GM23338 (cell line): Measurements from ENCODE around the gene ZBED5. TPM values are rescaled to one million over a fixed set of nuclear protein-coding genes. Genes with fewer than 3 reads are reported as not detected.

ENCODE experiments used
- ATAC-seq: fragments of 200-7000 bp; cut with Tn5 transposase; 3 replicates; pipeline ENCODE4 v1.9.1; 2020
- DNase-seq: peaks from one replicate; pipeline ENCODE4 v3.0.0-alpha.2; 2015; ENCODE audit warnings: low spot score
- H2AFZ ChIP-seq: fragments of 200-600 bp; sonication (generic); 2 replicates; pipeline ENCODE4 v1.8.0; 2016; ENCODE audit warnings: antibody characterized with exemption, mild to moderate bottlenecking, moderate library complexity
- H3F3A ChIP-seq: fragments of 200-600 bp; sonication (generic); replicated peaks from 2 replicates; pipeline ENCODE4 v1.8.0; 2017; ENCODE audit warnings: antibody characterized with exemption, mixed run types, low read depth
- H3K27ac ChIP-seq: fragments of 200-600 bp; sonication (generic); 2 replicates; pipeline ENCODE4 v1.6.1; 2016; ENCODE audit warnings: low read depth
- H3K27me3 ChIP-seq: fragments of 200-600 bp; sonication (generic); 2 replicates; pipeline ENCODE4 v1.8.0; 2016; ENCODE audit warnings: mild to moderate bottlenecking, mixed run types, moderate library complexity; ENCODE audit not compliant: insufficient read depth
- H3K36me3 ChIP-seq: fragments of 200-600 bp; sonication (generic); 2 replicates; pipeline ENCODE4 v1.8.0; 2016; ENCODE audit warnings: mild to moderate bottlenecking; ENCODE audit not compliant: insufficient read depth
- H3K4me1 ChIP-seq: fragments of 200-600 bp; sonication (generic); 2 replicates; pipeline ENCODE4 v1.8.0; 2016; ENCODE audit warnings: mild to moderate bottlenecking, moderate library complexity; ENCODE audit not compliant: insufficient read depth
- H3K4me2 ChIP-seq: fragments of 200-600 bp; sonication (generic); 2 replicates; pipeline ENCODE4 v1.7.1; 2017; ENCODE audit warnings: mixed run types
- H3K4me3 ChIP-seq: fragments of 200-600 bp; sonication (generic); 2 replicates; pipeline ENCODE4 v1.6.1; 2016; ENCODE audit warnings: mixed run types
- H3K79me2 ChIP-seq: fragments of 200-600 bp; sonication (generic); replicated peaks from 2 replicates; pipeline ENCODE4 v1.8.0; 2017; ENCODE audit warnings: mild to moderate bottlenecking; ENCODE audit not compliant: insufficient read depth
- H3K9me2 ChIP-seq: fragments of 200-600 bp; sonication (generic); 2 replicates; pipeline ENCODE4 v1.8.0; 2017; ENCODE audit not compliant: insufficient read depth
- H4K20me1 ChIP-seq: fragments of 200-600 bp; sonication (generic); replicated peaks from 2 replicates; pipeline ENCODE4 v1.8.0; 2017; ENCODE audit warnings: mild to moderate bottlenecking; ENCODE audit not compliant: insufficient read depth
- H3K27ac Mint-ChIP-seq: 2 replicates; pipeline ENCODE4 v1.8.0; 2020; ENCODE audit warnings: inconsistent platforms, mild to moderate bottlenecking, moderate library complexity, mixed read lengths
- H3K27me3 Mint-ChIP-seq: 3 replicates; pipeline ENCODE4 v1.8.0; 2022; ENCODE audit warnings: low read depth, mild to moderate bottlenecking, moderate library complexity, mixed read lengths, inconsistent platforms; ENCODE audit not compliant: insufficient read depth, poor library complexity
- H3K36me3 Mint-ChIP-seq: 3 replicates; pipeline ENCODE4 v1.8.0; 2021; ENCODE audit warnings: low read depth, mild to moderate bottlenecking, inconsistent platforms, moderate library complexity, mixed read lengths
- H3K4me1 Mint-ChIP-seq: 3 replicates; pipeline ENCODE4 v1.8.0; 2020; ENCODE audit warnings: mild to moderate bottlenecking, inconsistent platforms, mixed read lengths
- H3K4me3 Mint-ChIP-seq: 3 replicates; pipeline ENCODE4 v1.8.0; 2021; ENCODE audit warnings: moderate library complexity, mild to moderate bottlenecking, inconsistent platforms, mixed read lengths
- H3K9me3 Mint-ChIP-seq: 3 replicates; pipeline ENCODE4 v1.8.0; 2020; ENCODE audit warnings: moderate library complexity, mild to moderate bottlenecking, inconsistent platforms, mixed read lengths
- CREB1 ChIP-seq: fragments of 250-450 bp; sonication (Bioruptor Pico); IDR thresholded peaks from 2 replicates; pipeline ENCODE4 v1.5.0; 2020; ENCODE audit warnings: low read depth, mild to moderate bottlenecking, moderate library complexity
- CTCF ChIP-seq, 2 experiments: fragments of 200-600 bp in 1 of 2; sonication (generic) in 1 of 2; conservative IDR thresholded peaks; 2 replicates each; pipeline versions ENCODE4 v1.5.1 to v1.6.1; 2016 to 2017; ENCODE audit warnings: antibody characterized with exemption in 2 of 2, low read depth in 2 of 2, mild to moderate bottlenecking in 2 of 2, moderate library complexity in 1 of 2
- ETS1 ChIP-seq: IDR thresholded peaks from 2 replicates; pipeline ENCODE4 v1.6.1; 2016; ENCODE audit warnings: antibody characterized with exemption
- EZH2 ChIP-seq: fragments of 200-600 bp; sonication (generic); IDR thresholded peaks from one replicate; pipeline ENCODE4 v1.8.0; 2017; ENCODE audit warnings: antibody characterized with exemption, mild to moderate bottlenecking, low read depth; ENCODE audit not compliant: unreplicated experiment
- EZH2phosphoT487 ChIP-seq: fragments of 200-600 bp; sonication (generic); IDR thresholded peaks from one replicate; pipeline ENCODE4 v1.8.1; 2018; ENCODE audit warnings: antibody characterized with exemption; ENCODE audit not compliant: unreplicated experiment
- JUNB ChIP-seq: IDR thresholded peaks from one replicate; pipeline ENCODE4 v1.6.1; 2016; ENCODE audit warnings: antibody characterized with exemption; ENCODE audit not compliant: unreplicated experiment
- NANOG ChIP-seq: IDR thresholded peaks from 2 replicates; pipeline ENCODE4 v1.6.1; 2016; ENCODE audit warnings: antibody characterized with exemption, borderline replicate concordance
- POLR2AphosphoS5 ChIP-seq: IDR thresholded peaks from 2 replicates; pipeline ENCODE4 v1.6.1; 2016; ENCODE audit warnings: antibody characterized with exemption, low read depth
- REST ChIP-seq: IDR thresholded peaks from one replicate; pipeline ENCODE4 v1.6.1; 2018; ENCODE audit warnings: antibody characterized with exemption; ENCODE audit not compliant: unreplicated experiment
- STAT1 ChIP-seq: IDR thresholded peaks from one replicate; pipeline ENCODE4 v1.6.1; 2016; ENCODE audit warnings: antibody characterized with exemption; ENCODE audit not compliant: unreplicated experiment
- ZNF114 ChIP-seq: fragments of 250-450 bp; sonication (Bioruptor Pico); IDR thresholded peaks from 2 replicates; pipeline ENCODE4 v1.5.0; 2020; ENCODE audit warnings: mild to moderate bottlenecking, moderate library complexity
- ZNF331 ChIP-seq: fragments of 250-450 bp; sonication (Bioruptor Pico); IDR thresholded peaks from 2 replicates; pipeline ENCODE4 v1.5.0; 2020; ENCODE audit warnings: low read depth, mild to moderate bottlenecking, moderate library complexity
- ZNF462 ChIP-seq: fragments of 250-450 bp; sonication (Bioruptor Pico); IDR thresholded peaks from 2 replicates; pipeline ENCODE4 v1.5.0; 2020; ENCODE audit warnings: mild to moderate bottlenecking, moderate library complexity
- polyA plus RNA-seq: library from polyadenylated mRNA; unstranded; fragments of >200 nt; fragmentation: Nextera tagmentation; extraction: Ambion mirVana; gene quantifications from 2 replicates; pipeline ENCODE4 v1.2.1, GENCODE V29; 2016
- total RNA-seq: library from RNA; depleted of rRNA; stranded (reverse); fragments of >200 nt; shearing (Covaris generic); gene quantifications from 2 replicates; pipeline ENCODE4 v1.2.3, GENCODE V29; 2014

ZBED5 gene
- total and polyA plus RNA-seq, 2 experiments from 2014 or later: 54.1 to 56.3 TPM

GRCh38 chr11:10838881-10839280 is 19.0 kb downstream of the ZBED5 start:
- H3K4me1 Mint-ChIP-seq: no peaks in the 10 kb centered on the region
- no peak overlapping the region for H3K4me3 ChIP-seq
- H3K36me3 Mint-ChIP-seq: no peaks in the 10 kb centered on the region
- DNase-seq (no peak), ATAC-seq (no peak)
- H3K36me3 ChIP-seq: no peaks in the 10 kb centered on the region
- no peaks in the 10 kb centered on the region for H3K9me3 Mint-ChIP-seq
- H3K4me2 ChIP-seq: no peak overlapping the region
- H3K4me1 ChIP-seq: no peaks in the 10 kb centered on the region; the same call in 1 of the 2 replicates
- H3K9me2 ChIP-seq: no peaks in the 10 kb centered on the region
- H4K20me1 ChIP-seq: no peaks in the 10 kb centered on the region
- no peak overlapping the region for H3K4me3 Mint-ChIP-seq
- H3K27me3 Mint-ChIP-seq: peaks cover 2% of the 10 kb centered on the region
- no peaks in the 10 kb centered on the region for H3K79me2 ChIP-seq
- no peaks in the 10 kb centered on the region for H3F3A ChIP-seq
- H3K27me3 ChIP-seq: no peaks in the 10 kb centered on the region
- no peak for TF ChIP-seq ETS1
- no peak for TF ChIP-seq CREB1 (CRISPR knock-in tag)
- TF ChIP-seq REST: no peak
- no peak for TF ChIP-seq NANOG
- TF ChIP-seq CTCF (conservative IDR thresholded peaks at IDR 0.05; ENCODE audit: low read depth in 2 of 2): no peak
- TF ChIP-seq POLR2AphosphoS5: no peak
- TF ChIP-seq ZNF462 (CRISPR knock-in tag): no peak
- no peak for TF ChIP-seq EZH2
- TF ChIP-seq EZH2phosphoT487: no peak
- TF ChIP-seq ZNF114 (CRISPR knock-in tag): no peak
- TF ChIP-seq JUNB: no peak
- no peak for TF ChIP-seq ZNF331 (CRISPR knock-in tag)
- no peak for TF ChIP-seq STAT1
- no peak overlapping the region for H3K27ac ChIP-seq
- no peak overlapping the region for H2AFZ ChIP-seq
- H3K27ac Mint-ChIP-seq: no peak overlapping the region
